ENCODE measurements around the gene AP2A2. TPM values are rescaled to one million over a fixed set of nuclear protein-coding genes. Genes with fewer than 3 reads are reported as not detected.

The AP2A2 gene
- total RNA-seq, 4 donors from 2014 or later, result 21.2 to 26.1 (median 25.7) TPM

GRCh38 chr11:898143-898511 is 27.5 kb upstream of the AP2A2 start:
- TF ChIP-seq CTCF (IDR thresholded peaks at IDR 0.05 in 4 of 5, conservative IDR thresholded peaks at IDR 0.05 in 1 of 5) (no peak), POLR2A (IDR thresholded peaks at IDR 0.05) (no peak)
- no peak overlapping the region for H3K27ac ChIP-seq
- no peak for DNase-seq
- peaks cover 0 to 52% of the 10 kb centered on the region in 2 donors for H3K36me3 ChIP-seq
- in situ Hi-C loops (cut with MboI; ENCODE audit: low sequenced_read_pairs in 4 of 4), result no loop called here
- H3K4me1 ChIP-seq, result no peaks in the 10 kb centered on the region
- H3K27me3 ChIP-seq, result no peaks in the 10 kb centered on the region
- intact Hi-C loops (cut with DNase I; ENCODE audit: low total_unique reads), result no loop called here
- H3K4me3 ChIP-seq, result no peak overlapping the region
- ATAC-seq, result no peak
- H3K9me3 ChIP-seq, result no peaks in the 10 kb centered on the region

DNA sequence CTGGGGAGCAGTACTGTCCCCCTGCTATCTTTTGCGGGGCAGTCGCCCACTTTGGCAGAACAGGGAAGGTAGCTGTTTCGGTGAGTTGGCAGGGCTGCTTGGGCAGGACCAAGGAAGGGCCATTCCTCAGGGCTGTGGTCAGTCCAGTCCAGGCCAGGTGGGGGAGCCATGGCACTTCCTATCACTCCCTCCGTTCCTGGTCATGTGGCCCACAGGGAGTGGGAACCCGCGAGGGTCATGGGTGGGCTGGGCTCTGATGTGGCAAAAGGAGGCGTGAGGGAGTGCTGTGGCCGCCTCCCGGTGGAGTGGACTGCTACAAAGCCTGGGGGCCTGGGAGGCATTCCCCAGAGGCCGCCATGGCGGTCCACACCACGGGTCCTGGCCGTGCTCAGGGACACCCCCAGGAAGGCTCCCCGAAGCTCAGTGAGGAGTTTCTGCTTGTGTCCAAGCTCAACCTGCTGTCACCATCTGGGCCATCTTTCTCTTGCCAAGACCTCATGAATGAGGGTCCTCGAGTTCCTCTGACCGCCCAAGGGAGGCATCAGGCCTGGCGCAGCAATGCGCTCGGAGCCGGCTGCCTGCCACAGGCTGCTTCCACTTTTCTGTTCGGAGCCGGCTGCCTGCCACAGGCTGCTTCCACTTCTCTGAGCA is 27.0 kb upstream of the AP2A2 start:
- in situ Hi-C loops (cut with MboI; ENCODE audit: low sequenced_read_pairs in 4 of 4), result no loop called here
- no peaks in the 10 kb centered on the region for H3K4me1 ChIP-seq

GRCh38 chr11:899724-900123 is 25.9 kb upstream of the AP2A2 start:
- TF ChIP-seq CTCF (IDR thresholded peaks at IDR 0.05 in 4 of 5, conservative IDR thresholded peaks at IDR 0.05 in 1 of 5), result no peak
- TF ChIP-seq POLR2A (IDR thresholded peaks at IDR 0.05), result no peak
- intact Hi-C loops (cut with DNase I; ENCODE audit: low total_unique reads), result no loop called here
- Histone ChIP-seq H3K27ac (no peak overlapping the region), H3K27me3 (no peaks in the 10 kb centered on the region), H3K9me3 (no peaks in the 10 kb centered on the region), H3K4me3 (no peak overlapping the region), H3K36me3 (peaks cover 0 to 68% of the 10 kb centered on the region in 2 donors), H3K4me1 (no peaks in the 10 kb centered on the region)
- no peak for ATAC-seq
- in situ Hi-C loops (cut with MboI; ENCODE audit: low sequenced_read_pairs in 4 of 4), result no loop called here
- DNase-seq, result no peak

More for the DNA sequence above, 27.0 kb upstream of the AP2A2 start:
- no peaks in the 10 kb centered on the region for H3K9me3 ChIP-seq
- no peak for ATAC-seq
- H3K4me3 ChIP-seq, result no peak overlapping the region
- DNase-seq, result no peak
- H3K27me3 ChIP-seq, result no peaks in the 10 kb centered on the region
- intact Hi-C loops (cut with DNase I; ENCODE audit: low total_unique reads), result no loop called here
- H3K27ac ChIP-seq, result no peak overlapping the region
- TF ChIP-seq CTCF (IDR thresholded peaks at IDR 0.05 in 4 of 5, conservative IDR thresholded peaks at IDR 0.05 in 1 of 5) (no peak), POLR2A (IDR thresholded peaks at IDR 0.05) (no peak)
- H3K36me3 ChIP-seq, result peaks cover 0 to 57% of the 10 kb centered on the region in 2 donors

- TF ChIP-seq CTCF (IDR thresholded peaks at IDR 0.05 in 4 of 5, conservative IDR thresholded peaks at IDR 0.05 in 1 of 5), result no peak
- no peak for TF ChIP-seq POLR2A (IDR thresholded peaks at IDR 0.05)
- Histone ChIP-seq H3K27ac (no peak overlapping the region), H3K27me3 (no peaks in the 10 kb centered on the region), H3K4me1 (no peaks in the 10 kb centered on the region), H3K36me3 (peaks cover 0 to 68% of the 10 kb centered on the region in 2 donors), H3K4me3 (no peak overlapping the region), H3K9me3 (no peaks in the 10 kb centered on the region)
- intact Hi-C loops (cut with DNase I; ENCODE audit: low total_unique reads) (no loop called here), in situ Hi-C loops (cut with MboI; ENCODE audit: low sequenced_read_pairs in 4 of 4) (no loop called here)
- ATAC-seq, result no peak
- DNase-seq, result no peak
Measured at GRCh38 chr11:900545-900944, 25.1 kb upstream of the AP2A2 start.
